Measurements from ENCODE around the gene WDR54. TPM values are rescaled to one million over a fixed set of nuclear protein-coding genes. Genes with fewer than 3 reads are reported as not detected.

Gene WDR54
- total and polyA plus RNA-seq, 4 donors = 1.7 to 4.2 (median 3.1) TPM

GRCh38 chr2:74425523-74425922 lies 4.0 kb downstream of the WDR54 start:
- Histone ChIP-seq H3K27me3 (ENCODE audit: control insufficient read depth in 4 of 4, insufficient read depth in 4 of 4, low read length in 3 of 4) (no peaks in the 10 kb centered on the region), H3K4me1 (ENCODE audit: control insufficient read depth in 4 of 4, insufficient read depth in 4 of 4, low read length in 3 of 4) (peaks cover 8 to 34% (median 26%) of the 10 kb centered on the region in 4 donors), H3K36me3 (ENCODE audit: control insufficient read depth in 4 of 4, insufficient read depth in 3 of 4, low read depth in 1 of 4, low read length in 3 of 4) (peaks cover 10 to 41% (median 27%) of the 10 kb centered on the region in 4 donors), H3K27ac (ENCODE audit: low read depth in 1 of 2, low read length in 2 of 2) (no peak overlapping the region), H3K4me3 (ENCODE audit: low read depth in 1 of 3, low read length in 3 of 3) (no peak overlapping the region), H3K9me3 (ENCODE audit: control insufficient read depth in 4 of 4, low read length in 3 of 4) (no peaks in the 10 kb centered on the region), H3K9ac (ENCODE audit: low read depth in 1 of 2, low read length in 2 of 2) (no peak overlapping the region)
- DNase-seq (ENCODE audit: low spot score) = no peak
- TF ChIP-seq CTCF (IDR thresholded peaks at IDR 0.05; ENCODE audit: low read depth, low read length, missing input control) (no peak), HNF4G (IDR thresholded peaks at IDR 0.05) (no peak), ATF3 (IDR thresholded peaks at IDR 0.05) (no peak), FOXA1 (IDR thresholded peaks at IDR 0.05) (no peak), ZBTB33 (IDR thresholded peaks at IDR 0.05) (no peak)
- 92% methylated on average over 7 of the region's 7 CpGs for WGBS

GRCh38 chr2:74426181-74426758 lies 4.7 kb downstream of the WDR54 start:
- Histone ChIP-seq H3K27ac (ENCODE audit: low read depth in 1 of 2, low read length in 2 of 2) (no peak overlapping the region), H3K36me3 (ENCODE audit: control insufficient read depth in 4 of 4, insufficient read depth in 3 of 4, low read depth in 1 of 4, low read length in 3 of 4) (peaks cover 10 to 41% (median 28%) of the 10 kb centered on the region in 4 donors), H3K27me3 (ENCODE audit: control insufficient read depth in 4 of 4, insufficient read depth in 4 of 4, low read length in 3 of 4) (no peaks in the 10 kb centered on the region), H3K4me1 (ENCODE audit: control insufficient read depth in 4 of 4, insufficient read depth in 4 of 4, low read length in 3 of 4) (peaks cover 7 to 37% (median 32%) of the 10 kb centered on the region in 4 donors), H3K9me3 (ENCODE audit: control insufficient read depth in 4 of 4, low read length in 3 of 4) (no peaks in the 10 kb centered on the region), H3K4me3 (ENCODE audit: low read depth in 1 of 3, low read length in 3 of 3) (no peak overlapping the region), H3K9ac (ENCODE audit: low read depth in 1 of 2, low read length in 2 of 2) (no peak overlapping the region)
- TF ChIP-seq MAX (IDR thresholded peaks at IDR 0.05) (no peak), JUND (IDR thresholded peaks at IDR 0.05) (no peak), EGR1 (IDR thresholded peaks at IDR 0.05; ENCODE audit: low read depth in 2 of 2) (no peak), YY1 (IDR thresholded peaks at IDR 0.05) (no peak), HNF4A (conservative IDR thresholded peaks at IDR 0.05) (no peak)
- WGBS = 90% methylated on average over 14 of the region's 14 CpGs
- no peak for DNase-seq (ENCODE audit: low spot score)

- H3K36me3 ChIP-seq (ENCODE audit: control insufficient read depth in 4 of 4, insufficient read depth in 3 of 4, low read depth in 1 of 4, low read length in 3 of 4) = peaks cover 10 to 52% (median 37%) of the 10 kb centered on the region in 4 donors
- DNase-seq (ENCODE audit: low spot score) = no peak
- WGBS = 92% methylated on average over 3 of the region's 3 CpGs
- no peaks in the 10 kb centered on the region for H3K9me3 ChIP-seq (ENCODE audit: control insufficient read depth in 4 of 4, low read length in 3 of 4)
- no peak overlapping the region for H3K4me3 ChIP-seq (ENCODE audit: low read depth in 1 of 3, low read length in 3 of 3)
- H3K4me1 ChIP-seq (ENCODE audit: control insufficient read depth in 4 of 4, insufficient read depth in 4 of 4, low read length in 3 of 4) = peaks cover 7 to 40% (median 39%) of the 10 kb centered on the region in 4 donors
- H3K27ac ChIP-seq (ENCODE audit: low read depth in 1 of 2, low read length in 2 of 2) = no peak overlapping the region
- H3K27me3 ChIP-seq (ENCODE audit: control insufficient read depth in 4 of 4, insufficient read depth in 4 of 4, low read length in 3 of 4) = no peaks in the 10 kb centered on the region
- H3K9ac ChIP-seq (ENCODE audit: low read depth in 1 of 2, low read length in 2 of 2) = no peak overlapping the region
- TF ChIP-seq MAX (IDR thresholded peaks at IDR 0.05) (no peak), REST (IDR thresholded peaks at IDR 0.05) (no peak), RAD21 (IDR thresholded peaks at IDR 0.05) (no peak), CTCF (IDR thresholded peaks at IDR 0.05; ENCODE audit: low read depth, low read length, missing input control) (no peak), RXRA (IDR thresholded peaks at IDR 0.05) (no peak), EGR1 (IDR thresholded peaks at IDR 0.05; ENCODE audit: low read depth in 2 of 2) (no peak), ZBTB33 (IDR thresholded peaks at IDR 0.05) (no peak), HNF4G (IDR thresholded peaks at IDR 0.05) (no peak)
These were observed 6.0 kb downstream of the WDR54 start for GRCh38 chr2:74427551-74427950.

Data from liver (tissue), 9 donors.